GM23248 (cell line): Measurements from ENCODE around the gene ZBED4.

Source experiments
- EZH2 ChIP-seq: fragments of 200-600 bp; sonication (generic); IDR thresholded peaks from 2 replicates; pipeline ENCODE4 v1.6.1; 2018; ENCODE audit warnings: antibody characterized with exemption, mild to moderate bottlenecking; ENCODE audit not compliant: insufficient read depth, poor library complexity, severe bottlenecking
- EZH2phosphoT487 ChIP-seq: fragments of 200-600 bp; sonication (generic); IDR thresholded peaks from 2 replicates; pipeline ENCODE4 v1.6.1; 2018; ENCODE audit warnings: antibody characterized with exemption, moderate library complexity, mild to moderate bottlenecking, low read depth; ENCODE audit not compliant: insufficient read depth

DNA sequence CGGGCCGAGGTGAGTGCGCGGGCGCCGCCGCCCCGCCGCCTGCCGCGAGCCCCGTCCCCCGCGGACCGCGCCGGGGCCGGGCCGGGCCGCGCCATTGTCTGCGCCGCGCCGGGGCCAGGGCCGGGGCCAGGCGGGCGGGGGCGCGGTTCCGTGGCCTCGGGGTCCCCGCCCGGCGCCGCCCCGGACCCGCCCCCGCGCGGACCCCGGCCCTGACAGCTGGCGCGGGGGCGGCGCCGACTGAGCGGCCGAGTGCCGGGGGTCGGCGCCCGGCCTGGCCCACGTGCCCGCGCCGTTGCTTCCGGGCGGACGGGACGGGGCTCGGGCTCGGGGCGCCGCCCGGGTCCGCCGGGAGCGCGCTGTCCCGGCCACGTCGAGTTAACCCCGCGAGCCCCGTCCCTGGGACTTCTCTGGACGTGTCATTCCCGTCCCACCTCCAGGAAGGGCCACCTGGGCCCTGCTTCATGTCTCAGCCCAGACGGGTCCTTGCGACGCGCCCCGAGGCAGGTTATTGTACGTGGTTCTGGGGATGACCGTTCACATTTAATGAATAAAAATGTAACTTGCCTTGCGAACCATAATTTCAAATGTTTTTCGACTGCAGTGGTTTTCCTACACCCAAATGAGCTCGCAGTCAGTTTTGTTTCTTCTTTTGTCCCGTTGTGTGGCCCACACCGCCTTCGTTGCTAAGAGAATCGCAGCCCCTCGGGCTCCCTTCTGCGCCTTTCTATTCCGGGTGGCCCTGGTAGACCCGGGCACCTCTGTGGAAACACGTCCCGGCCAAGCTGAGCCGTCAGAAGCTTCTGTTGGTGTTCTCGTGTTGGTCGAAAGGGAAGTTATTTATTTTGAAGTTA, 562 bp downstream of the ZBED4 start:
- TF ChIP-seq EZH2: no peak
- TF ChIP-seq EZH2phosphoT487: no peak
